Hematopoietic multipotent progenitor cell treated with erythropoietin and hydrocortisone succinate and interleukin-3 and kit ligand, for 6 days (in vitro differentiated cells): ENCODE data around the gene CARD10.
A peak's percentile ranks its signal among the peaks of the same experiment; 100 is the strongest.

ENCODE experiments used
- DNase-seq: peaks from one replicate; pipeline ENCODE4 v3.0.0-alpha.2; 2015

Gene CARD10

DNA sequence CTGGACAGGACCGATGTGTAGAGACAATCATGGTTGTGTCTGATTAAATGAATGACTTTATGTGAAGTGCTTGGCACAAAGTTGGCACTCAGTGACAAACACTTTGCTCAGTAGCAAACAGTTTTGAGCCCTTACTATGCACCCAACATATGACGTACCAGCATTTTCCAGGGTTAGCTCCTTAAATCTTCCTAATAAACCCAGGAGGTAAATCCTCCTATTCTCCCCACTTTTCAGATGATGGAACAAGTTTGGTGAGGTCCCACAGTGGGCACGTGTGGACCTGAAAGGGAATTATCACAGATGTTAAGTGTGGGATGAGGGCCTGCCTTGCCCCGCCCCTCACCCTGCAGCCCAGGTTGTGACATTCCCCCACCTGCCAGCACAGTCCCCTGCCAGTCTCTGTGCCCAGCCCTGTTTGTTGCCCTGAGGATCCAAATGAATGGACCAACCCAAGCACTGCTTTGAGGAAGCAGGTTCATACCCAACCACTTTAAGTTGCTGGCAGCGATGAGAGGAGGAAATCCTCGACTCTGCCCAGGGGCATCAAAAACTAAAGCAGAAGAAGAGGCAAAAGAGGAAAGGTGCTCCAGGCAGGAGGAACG lies 6.6 kb upstream of the CARD10 start:
- no peak for DNase-seq

- no peak for DNase-seq
Observed at GRCh38 chr22:37525073-37525745, 6.0 kb upstream of the CARD10 start.

GRCh38 chr22:37522482-37522881 lies 3.3 kb upstream of the CARD10 start:
- DNase-seq = no peak

DNA sequence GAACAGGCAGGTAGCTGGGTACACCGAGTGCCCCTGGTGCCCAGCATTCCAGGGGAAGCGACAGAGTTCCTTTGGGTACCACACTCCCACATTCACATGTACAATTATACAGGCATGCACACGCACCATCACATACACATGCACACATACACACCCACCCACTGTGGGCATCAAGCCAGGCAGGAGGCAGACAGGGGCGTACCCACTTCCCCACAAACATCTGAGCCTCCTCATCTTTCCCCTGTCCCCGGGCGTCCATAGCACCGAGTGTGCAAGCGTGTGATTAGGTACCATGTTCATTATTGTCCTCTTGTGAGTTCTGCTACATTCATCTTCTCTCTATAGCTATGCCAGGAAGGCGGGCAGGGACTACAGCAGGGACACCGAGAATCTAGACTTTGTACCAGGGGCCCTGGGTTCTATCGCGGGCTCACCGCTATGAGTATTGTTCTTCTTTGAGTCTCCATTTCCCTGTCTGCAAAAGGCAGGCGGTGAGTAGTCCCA lies 2.1 kb upstream of the CARD10 start:
- DNase-seq = peak; percentile 67

- DNase-seq = peak; percentile 65
Observed at GRCh38 chr22:37520776-37521191, 1.6 kb upstream of the CARD10 start.

GRCh38 chr22:37518509-37519267 lies 527 bp downstream of the CARD10 start:
- DNase-seq = no peak

- DNase-seq = no peak
Observed at GRCh38 chr22:37517826-37518450, 1.3 kb downstream of the CARD10 start.

DNA sequence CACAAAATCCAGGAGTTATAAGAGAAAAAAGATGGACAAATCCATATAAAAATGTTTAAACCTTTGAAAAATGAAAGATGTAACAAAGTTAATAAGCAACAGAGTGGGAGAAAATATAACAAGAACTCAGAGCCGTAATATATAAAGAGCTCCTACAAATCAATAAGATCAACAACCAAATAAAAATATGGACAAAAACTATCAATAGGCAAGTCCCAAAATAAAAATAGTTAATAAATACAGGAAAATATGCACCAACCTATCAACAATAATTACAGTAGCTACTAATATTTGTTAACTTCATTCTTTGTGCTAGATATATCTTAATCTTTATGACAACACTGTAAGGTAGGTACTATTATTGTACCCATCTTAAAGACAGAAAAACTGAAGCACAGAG lies 2.8 kb downstream of the CARD10 start:
- no peak for DNase-seq

- no peak for DNase-seq
Observed at GRCh38 chr22:37515901-37516300, 3.3 kb downstream of the CARD10 start.

- no peak for DNase-seq
Observed at GRCh38 chr22:37514526-37515051, 4.6 kb downstream of the CARD10 start.

DNA sequence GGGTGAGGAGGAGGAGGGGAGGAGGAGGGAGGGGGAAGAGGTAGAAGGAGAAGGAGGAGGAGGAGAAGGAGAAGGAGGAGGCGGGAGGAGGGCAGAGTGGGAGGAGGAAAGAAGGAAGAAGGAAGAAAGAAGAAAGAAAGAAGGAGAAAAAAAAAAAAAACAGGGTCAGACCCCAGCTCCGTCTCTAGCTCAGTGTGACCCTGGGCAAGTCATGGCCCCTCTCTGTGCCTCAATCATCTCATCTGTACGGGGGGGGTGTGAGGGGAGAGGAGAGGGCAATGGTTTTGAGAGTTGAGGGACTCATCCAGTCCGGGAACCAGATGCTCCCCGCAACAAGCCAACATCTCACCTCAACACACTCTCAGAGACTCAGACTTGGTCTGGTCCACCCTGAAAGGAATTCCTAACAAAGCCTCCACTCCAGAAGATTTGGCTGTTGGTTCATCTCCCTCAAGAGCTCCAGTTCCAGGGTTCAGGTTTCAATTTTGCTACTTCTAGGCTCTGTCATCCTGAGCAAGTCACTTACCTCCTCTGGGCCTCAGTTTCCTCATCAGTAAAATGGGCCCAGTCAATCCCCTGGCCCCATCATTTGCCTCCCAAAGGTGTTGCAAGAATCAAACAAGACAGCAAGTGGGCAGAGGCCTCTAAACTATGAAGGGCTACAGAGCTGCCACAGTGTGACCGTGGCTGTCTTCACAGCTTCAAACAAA lies 7.7 kb downstream of the CARD10 start:
- DNase-seq = no peak

GRCh38 chr22:37510091-37510490 lies 9.1 kb downstream of the CARD10 start:
- DNase-seq = no peak

DNA sequence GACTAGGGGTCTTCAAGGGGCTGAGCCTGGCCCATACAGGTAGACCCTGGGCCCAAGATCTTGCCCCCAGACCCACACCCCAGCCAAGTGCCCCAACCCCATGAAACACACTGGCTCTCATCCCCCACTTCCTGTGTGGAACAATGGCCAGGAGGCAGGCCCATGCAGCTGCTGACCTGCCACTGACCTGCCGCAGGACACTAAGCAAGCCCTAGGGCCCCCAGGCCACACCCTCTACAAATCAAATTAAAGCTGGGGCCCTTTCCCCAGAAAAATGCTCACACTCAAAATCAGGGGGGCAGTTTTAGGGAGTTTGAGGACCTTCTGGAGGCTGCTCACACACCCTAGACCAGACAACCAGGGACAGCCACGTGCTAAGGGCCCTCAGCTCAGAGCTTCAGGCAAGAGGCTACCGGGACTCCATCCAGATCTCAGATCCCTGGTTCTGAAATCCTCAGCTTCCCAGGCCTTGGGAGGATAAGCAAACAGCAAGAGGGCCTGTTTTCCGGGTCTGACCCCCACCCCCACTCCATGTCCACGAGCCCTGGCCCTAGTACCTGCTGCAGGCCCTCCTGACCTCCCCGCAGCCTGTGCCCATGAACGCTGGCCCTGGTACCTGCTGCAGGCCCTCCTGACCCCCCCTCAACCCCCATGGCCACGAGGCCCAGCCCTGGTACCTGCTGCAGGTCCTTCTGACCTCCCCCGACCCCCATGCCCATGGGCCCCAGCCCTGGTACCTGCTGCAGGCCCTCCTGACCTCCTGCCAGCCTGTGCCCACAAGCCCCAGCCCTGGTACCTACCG lies 10.0 kb downstream of the CARD10 start:
- DNase-seq = no peak

GRCh38 chr22:37508431-37508992 lies 10.7 kb downstream of the CARD10 start:
- DNase-seq = no peak

DNA sequence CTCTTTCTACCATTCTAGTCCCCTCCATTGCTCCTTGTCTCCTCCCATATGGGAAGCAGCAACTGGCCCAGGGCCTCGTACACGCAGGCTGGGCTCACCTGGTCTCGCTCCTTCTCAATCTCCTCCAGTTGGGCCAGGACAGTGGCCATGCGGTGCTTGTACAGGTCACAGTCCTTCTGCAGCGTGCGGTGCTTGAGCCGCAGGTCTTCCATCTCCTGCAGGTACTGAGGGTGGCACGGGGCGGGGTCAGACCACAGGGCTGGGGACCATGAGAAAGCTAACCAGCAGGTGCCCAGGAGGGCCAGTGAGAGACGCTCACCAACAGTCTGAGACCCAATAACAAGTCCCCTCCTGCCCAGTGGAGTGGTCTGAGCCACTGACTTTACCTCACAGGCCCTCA lies 11.5 kb downstream of the CARD10 start:
- DNase-seq = no peak

DNA sequence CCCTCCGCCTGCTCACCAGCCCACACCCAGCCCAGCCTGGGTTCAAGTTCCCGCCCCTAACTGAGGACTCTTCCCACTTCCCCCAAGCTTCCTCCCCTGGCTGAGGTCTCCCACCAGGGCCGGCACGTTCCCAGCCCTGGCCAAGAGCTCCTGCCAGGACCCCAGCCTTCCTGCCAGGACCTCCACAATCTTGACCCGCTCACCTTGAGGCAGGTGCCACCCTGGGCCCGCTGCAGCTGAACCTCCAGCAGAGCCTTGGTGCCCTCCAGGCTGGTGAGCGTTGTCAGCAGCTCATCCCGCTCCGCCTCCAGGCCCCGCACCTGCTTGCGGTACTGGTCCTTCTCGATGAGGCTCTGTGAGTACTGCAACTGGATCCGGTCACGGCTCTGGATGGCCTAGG lies 13.2 kb downstream of the CARD10 start:
- no peak for DNase-seq

DNA sequence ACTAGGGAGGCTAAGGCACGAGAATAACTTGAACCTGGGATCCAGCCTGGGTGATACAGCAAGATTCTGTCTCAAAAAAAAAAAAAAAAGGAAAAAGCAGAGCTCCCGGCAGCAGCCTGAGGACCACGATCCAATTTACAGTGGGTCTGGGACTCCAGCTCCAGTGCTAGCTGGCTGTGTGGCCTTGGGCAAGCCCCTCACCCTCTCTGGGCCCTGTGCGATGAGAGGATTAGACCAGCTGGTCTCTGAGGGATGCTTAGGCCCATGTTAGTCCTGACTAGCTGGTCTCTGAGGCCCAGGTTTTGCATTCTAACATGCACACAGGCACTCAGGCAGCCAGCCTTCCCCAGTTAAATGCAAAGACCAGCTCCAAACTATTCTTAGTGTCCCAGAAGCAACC lies 13.7 kb downstream of the CARD10 start:
- DNase-seq = no peak

GRCh38 chr22:37504964-37505363 lies 14.3 kb downstream of the CARD10 start:
- no peak for DNase-seq

GRCh38 chr22:37503850-37504249 lies 15.4 kb downstream of the CARD10 start:
- no peak for DNase-seq

DNA sequence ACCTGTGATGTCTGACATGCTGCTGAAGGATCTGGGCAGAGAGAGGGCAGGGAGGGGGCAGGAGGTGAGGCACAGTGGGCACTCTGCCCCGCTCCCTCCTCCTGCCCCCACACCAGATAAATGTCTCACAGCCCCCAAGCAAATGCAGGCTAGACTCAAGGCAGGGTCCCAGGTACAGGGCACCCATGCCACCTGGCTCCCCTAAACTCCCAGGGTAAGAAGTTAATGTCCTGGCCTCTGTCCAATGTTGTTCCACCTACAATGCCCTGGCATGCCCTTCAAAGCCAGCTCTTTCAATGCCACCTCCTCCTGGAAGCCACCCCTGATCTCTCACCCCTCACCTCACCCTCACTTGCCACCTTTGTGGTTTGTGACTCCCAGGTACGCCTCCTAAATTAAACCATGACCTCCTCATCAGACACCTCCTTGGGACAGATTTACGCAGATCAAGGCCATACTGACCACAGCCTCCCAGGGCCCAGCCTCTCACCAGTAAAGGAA lies 16.0 kb downstream of the CARD10 start:
- DNase-seq = no peak
